ENCODE results near the gene DCC.

The DCC gene

GRCh38 chr18:53283708-53284107 lies 943.7 kb downstream of the DCC start:
- TF ChIP-seq, protein P1, sequence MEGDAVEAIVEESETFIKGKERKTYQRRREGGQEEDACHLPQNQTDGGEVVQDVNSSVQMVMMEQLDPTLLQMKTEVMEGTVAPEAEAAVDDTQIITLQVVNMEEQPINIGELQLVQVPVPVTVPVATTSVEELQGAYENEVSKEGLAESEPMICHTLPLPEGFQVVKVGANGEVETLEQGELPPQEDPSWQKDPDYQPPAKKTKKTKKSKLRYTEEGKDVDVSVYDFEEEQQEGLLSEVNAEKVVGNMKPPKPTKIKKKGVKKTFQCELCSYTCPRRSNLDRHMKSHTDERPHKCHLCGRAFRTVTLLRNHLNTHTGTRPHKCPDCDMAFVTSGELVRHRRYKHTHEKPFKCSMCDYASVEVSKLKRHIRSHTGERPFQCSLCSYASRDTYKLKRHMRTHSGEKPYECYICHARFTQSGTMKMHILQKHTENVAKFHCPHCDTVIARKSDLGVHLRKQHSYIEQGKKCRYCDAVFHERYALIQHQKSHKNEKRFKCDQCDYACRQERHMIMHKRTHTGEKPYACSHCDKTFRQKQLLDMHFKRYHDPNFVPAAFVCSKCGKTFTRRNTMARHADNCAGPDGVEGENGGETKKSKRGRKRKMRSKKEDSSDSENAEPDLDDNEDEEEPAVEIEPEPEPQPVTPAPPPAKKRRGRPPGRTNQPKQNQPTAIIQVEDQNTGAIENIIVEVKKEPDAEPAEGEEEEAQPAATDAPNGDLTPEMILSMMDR (IDR thresholded peaks at IDR 0.05; ENCODE audit: insufficient read depth, low read depth, low read length, missing control alignments) = no peak
- no peak overlapping the region for H3K4me3 ChIP-seq (ENCODE audit: low read length)
- no peak for DNase-seq (ENCODE audit: low read depth)

GRCh38 chr18:53305461-53305860 lies 965.5 kb downstream of the DCC start:
- DNase-seq (ENCODE audit: low read depth) = no peak
- TF ChIP-seq, protein P1 (IDR thresholded peaks at IDR 0.05; ENCODE audit: insufficient read depth, low read depth, low read length, missing control alignments) = no peak
- H3K4me3 ChIP-seq (ENCODE audit: low read length) = no peak overlapping the region

- DNase-seq (ENCODE audit: low read depth) = no peak
- H3K4me3 ChIP-seq (ENCODE audit: low read length) = no peak overlapping the region
These were observed 979.6 kb downstream of the DCC start for GRCh38 chr18:53319628-53320027.

GRCh38 chr18:53322163-53322562 lies 982.2 kb downstream of the DCC start:
- TF ChIP-seq, protein P1 (IDR thresholded peaks at IDR 0.05; ENCODE audit: insufficient read depth, low read depth, low read length, missing control alignments) = no peak
- DNase-seq (ENCODE audit: low read depth) = no peak
- no peak overlapping the region for H3K4me3 ChIP-seq (ENCODE audit: low read length)

More at GRCh38 chr18:53319628-53320027, 979.6 kb downstream of the DCC start:
- TF ChIP-seq, protein P1 (IDR thresholded peaks at IDR 0.05; ENCODE audit: insufficient read depth, low read depth, low read length, missing control alignments) = no peak

DNA sequence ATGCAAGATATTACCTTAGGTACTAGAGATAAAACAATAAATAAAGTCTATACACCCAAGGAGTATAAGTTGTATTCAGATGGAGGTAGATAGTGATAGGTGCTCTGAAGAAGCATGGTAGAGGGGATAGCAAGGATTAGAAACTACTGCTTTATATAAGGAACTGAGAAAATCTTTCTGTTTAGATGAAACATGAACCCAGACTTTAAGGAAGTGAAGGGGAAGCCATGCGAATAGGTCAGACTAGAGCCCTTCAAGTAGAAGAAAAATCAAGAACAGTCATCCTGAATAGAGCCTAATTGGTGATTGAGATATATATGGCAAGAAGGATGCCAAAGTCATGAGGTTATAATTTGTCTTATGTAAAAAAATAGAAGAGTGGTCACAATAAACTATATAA lies 984.4 kb downstream of the DCC start:
- no peak for DNase-seq (ENCODE audit: low read depth)
- H3K4me3 ChIP-seq (ENCODE audit: low read length) = no peak overlapping the region
- TF ChIP-seq, protein P1 (IDR thresholded peaks at IDR 0.05; ENCODE audit: insufficient read depth, low read depth, low read length, missing control alignments) = no peak

GRCh38 chr18:53360501-53361443 lies 1020.8 kb downstream of the DCC start:
- TF ChIP-seq, protein P1 (IDR thresholded peaks at IDR 0.05; ENCODE audit: insufficient read depth, low read depth, low read length, missing control alignments) = no peak
- no peak overlapping the region for H3K4me3 ChIP-seq (ENCODE audit: low read length)
- DNase-seq (ENCODE audit: low read depth) = no peak
